Glutamatergic neuron (in vitro differentiated cells): ENCODE results near the gene GPR68. TPM values are rescaled to one million over a fixed set of nuclear protein-coding genes. Genes with fewer than 3 reads are reported as not detected.

Source experiments
- DNase-seq: peaks from one replicate; pipeline ENCODE4 v3.0.0; 2022
- H3K27ac Mint-ChIP-seq: one replicate; pipeline ENCODE4 v1.8.0; 2020; ENCODE audit warnings: mild to moderate bottlenecking, mixed read lengths, inconsistent platforms; ENCODE audit not compliant: unreplicated experiment
- H3K27me3 Mint-ChIP-seq: one replicate; pipeline ENCODE4 v1.8.0; 2020; ENCODE audit warnings: mild to moderate bottlenecking, moderate library complexity, mixed read lengths, inconsistent platforms; ENCODE audit not compliant: unreplicated experiment
- H3K36me3 Mint-ChIP-seq: one replicate; pipeline ENCODE4 v1.8.0; 2020; ENCODE audit warnings: mild to moderate bottlenecking, mixed read lengths, inconsistent platforms; ENCODE audit not compliant: unreplicated experiment
- H3K4me1 Mint-ChIP-seq: one replicate; pipeline ENCODE4 v1.8.0; 2020; ENCODE audit warnings: mild to moderate bottlenecking, low read depth, mixed read lengths, inconsistent platforms; ENCODE audit not compliant: unreplicated experiment
- H3K4me3 Mint-ChIP-seq: one replicate; pipeline ENCODE4 v1.8.0; 2020; ENCODE audit warnings: mild to moderate bottlenecking, mixed read lengths, inconsistent platforms; ENCODE audit not compliant: unreplicated experiment
- H3K9me3 Mint-ChIP-seq: one replicate; pipeline ENCODE4 v1.8.0; 2020; ENCODE audit warnings: mild to moderate bottlenecking, moderate library complexity, mixed read lengths, inconsistent platforms; ENCODE audit not compliant: unreplicated experiment
- long read RNA-seq: library from polyadenylated mRNA; unstranded; transcript quantifications from one replicate; pipeline ENCODE4 v2.0.0, GENCODE V29; 2020; ENCODE audit not compliant: unreplicated experiment
- total RNA-seq: library from RNA; stranded (reverse); fragmentation: NEBNext Ultra II Directional; extraction: Animal tissue kit (Norgen Biotek cat#: 25700); gene quantifications from one replicate; pipeline ENCODE4 v1.2.1, GENCODE V29; 2021; ENCODE audit not compliant: unreplicated experiment
- TF ChIP-seq, protein P1 (sequence below): fragments of 200-600 bp; sonication (generic); IDR thresholded peaks from one replicate; pipeline ENCODE4 v1.5.0; 2021; ENCODE audit not compliant: partially characterized antibody, unreplicated experiment

The GPR68 gene, protein sequence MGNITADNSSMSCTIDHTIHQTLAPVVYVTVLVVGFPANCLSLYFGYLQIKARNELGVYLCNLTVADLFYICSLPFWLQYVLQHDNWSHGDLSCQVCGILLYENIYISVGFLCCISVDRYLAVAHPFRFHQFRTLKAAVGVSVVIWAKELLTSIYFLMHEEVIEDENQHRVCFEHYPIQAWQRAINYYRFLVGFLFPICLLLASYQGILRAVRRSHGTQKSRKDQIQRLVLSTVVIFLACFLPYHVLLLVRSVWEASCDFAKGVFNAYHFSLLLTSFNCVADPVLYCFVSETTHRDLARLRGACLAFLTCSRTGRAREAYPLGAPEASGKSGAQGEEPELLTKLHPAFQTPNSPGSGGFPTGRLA
- not detected for total RNA-seq
- long read RNA-seq, result 0 reads

DNA sequence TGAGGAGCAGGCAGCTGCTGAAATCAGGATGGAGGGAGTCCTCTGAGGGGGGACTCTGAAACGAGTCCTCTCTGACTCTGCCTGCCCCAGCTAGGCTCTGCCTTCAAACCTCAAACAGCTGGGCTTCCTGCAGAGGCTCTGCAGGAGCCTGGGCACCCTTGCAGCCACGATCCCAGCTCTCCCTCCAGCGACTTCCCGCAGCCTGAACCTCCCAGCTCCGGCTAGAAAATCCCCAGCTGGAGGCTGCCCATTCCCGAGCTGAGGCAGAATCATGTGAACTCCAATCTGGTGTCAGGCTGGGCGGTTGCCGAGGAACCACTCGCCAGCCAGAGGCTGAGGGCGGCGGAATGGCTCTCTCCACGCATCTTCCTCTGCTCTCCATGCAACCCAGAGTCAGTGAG lies at the start of gene GPR68:
Gene GPR68 (minus strand): TSS at position 204 of the 401 bp plus-strand sequence. CDS start 9,654 bp downstream, outside the sequence.
- H3K4me3 Mint-ChIP-seq, result no peak within 1 kb of the TSS
- H3K27ac Mint-ChIP-seq, result no peak within 1 kb of the TSS
- H3K27me3 Mint-ChIP-seq, result peaks cover 7% of the 10 kb centered on the region
- DNase-seq, result peak; percentile 40
- TF ChIP-seq, protein P1, sequence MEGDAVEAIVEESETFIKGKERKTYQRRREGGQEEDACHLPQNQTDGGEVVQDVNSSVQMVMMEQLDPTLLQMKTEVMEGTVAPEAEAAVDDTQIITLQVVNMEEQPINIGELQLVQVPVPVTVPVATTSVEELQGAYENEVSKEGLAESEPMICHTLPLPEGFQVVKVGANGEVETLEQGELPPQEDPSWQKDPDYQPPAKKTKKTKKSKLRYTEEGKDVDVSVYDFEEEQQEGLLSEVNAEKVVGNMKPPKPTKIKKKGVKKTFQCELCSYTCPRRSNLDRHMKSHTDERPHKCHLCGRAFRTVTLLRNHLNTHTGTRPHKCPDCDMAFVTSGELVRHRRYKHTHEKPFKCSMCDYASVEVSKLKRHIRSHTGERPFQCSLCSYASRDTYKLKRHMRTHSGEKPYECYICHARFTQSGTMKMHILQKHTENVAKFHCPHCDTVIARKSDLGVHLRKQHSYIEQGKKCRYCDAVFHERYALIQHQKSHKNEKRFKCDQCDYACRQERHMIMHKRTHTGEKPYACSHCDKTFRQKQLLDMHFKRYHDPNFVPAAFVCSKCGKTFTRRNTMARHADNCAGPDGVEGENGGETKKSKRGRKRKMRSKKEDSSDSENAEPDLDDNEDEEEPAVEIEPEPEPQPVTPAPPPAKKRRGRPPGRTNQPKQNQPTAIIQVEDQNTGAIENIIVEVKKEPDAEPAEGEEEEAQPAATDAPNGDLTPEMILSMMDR, result no peak
- H3K9me3 Mint-ChIP-seq, result peaks cover 3% of the 10 kb centered on the region
- peaks cover 10% of the 10 kb centered on the region for H3K36me3 Mint-ChIP-seq
- no peaks in the 10 kb centered on the region for H3K4me1 Mint-ChIP-seq

DNA sequence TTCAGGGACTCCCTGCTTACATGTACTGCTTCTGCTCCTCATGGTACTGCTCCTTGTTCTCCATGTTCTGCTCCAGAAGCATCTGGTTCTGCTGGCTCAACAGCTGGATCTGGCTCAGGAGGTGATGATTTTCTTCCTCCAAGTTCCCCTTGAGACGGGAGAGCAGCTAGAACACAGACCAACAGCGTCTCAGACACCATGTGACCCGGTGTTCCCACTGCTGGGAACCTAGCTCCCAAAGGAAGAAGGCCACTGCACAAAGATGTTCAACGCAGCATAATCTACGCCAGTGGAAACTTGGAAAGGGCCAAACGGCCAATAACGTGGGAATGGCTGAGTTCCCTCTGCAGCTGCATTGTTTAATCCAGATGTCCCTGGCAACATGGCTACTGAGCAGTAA lies 49.6 kb upstream of the GPR68 start:
- TF ChIP-seq, protein P1, result no peak
- Mint-ChIP-seq H3K4me1 (peaks cover 3% of the 10 kb centered on the region), H3K27ac (no peak overlapping the region), H3K9me3 (peaks cover 9% of the 10 kb centered on the region), H3K4me3 (no peak overlapping the region), H3K36me3 (peaks cover 4% of the 10 kb centered on the region), H3K27me3 (peaks cover 4% of the 10 kb centered on the region)
- no peak for DNase-seq

DNA sequence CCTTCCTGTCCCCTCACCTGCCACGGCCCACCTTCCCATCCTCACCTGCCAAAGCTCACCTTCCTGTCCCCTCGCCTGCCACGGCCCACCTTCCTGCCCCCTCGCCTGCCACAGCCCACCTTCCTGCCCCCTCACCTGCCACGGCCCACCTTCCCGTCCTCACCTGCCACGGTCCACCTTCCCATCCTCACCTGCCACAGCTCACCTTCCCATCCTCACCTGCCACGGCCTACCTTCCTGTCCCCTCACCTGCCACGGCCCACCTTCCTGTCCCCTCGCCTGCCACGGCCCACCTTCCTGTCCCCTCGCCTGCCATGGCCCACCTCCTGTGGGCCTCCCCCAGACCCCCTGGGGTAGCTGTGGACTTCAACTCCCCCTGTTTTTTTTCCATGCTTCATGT lies 48.8 kb upstream of the GPR68 start:
- TF ChIP-seq, protein P1, result no peak
- Mint-ChIP-seq H3K27ac (no peak overlapping the region), H3K4me1 (peaks cover 3% of the 10 kb centered on the region), H3K4me3 (no peak overlapping the region), H3K9me3 (peaks cover 9% of the 10 kb centered on the region), H3K36me3 (peaks cover 5% of the 10 kb centered on the region), H3K27me3 (peaks cover 4% of the 10 kb centered on the region)
- no peak for DNase-seq

DNA sequence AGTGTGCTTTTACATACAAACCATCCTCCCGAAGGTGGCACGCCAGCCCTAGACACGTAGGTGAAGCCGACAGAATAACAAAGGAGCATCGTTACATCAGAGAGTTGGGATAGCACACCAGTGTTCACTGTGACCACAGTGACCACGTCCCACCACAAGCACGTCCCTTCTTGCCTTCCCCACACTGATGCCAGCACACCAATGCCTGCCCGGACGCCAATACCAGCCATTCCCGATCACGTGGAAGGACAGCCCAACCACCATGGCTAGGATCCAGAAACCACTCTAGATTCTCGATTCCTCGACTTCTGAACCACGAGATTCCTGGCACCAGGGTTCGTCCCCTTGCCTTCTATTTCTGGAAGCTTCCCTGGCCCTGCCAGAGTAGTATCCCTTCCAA lies 48.0 kb upstream of the GPR68 start:
- DNase-seq, result no peak
- no peak overlapping the region for H3K27ac Mint-ChIP-seq
- H3K9me3 Mint-ChIP-seq, result peaks cover 8% of the 10 kb centered on the region
- peaks cover 3% of the 10 kb centered on the region for H3K4me1 Mint-ChIP-seq
- H3K4me3 Mint-ChIP-seq, result no peak overlapping the region
- H3K36me3 Mint-ChIP-seq, result peaks cover 8% of the 10 kb centered on the region
- peaks cover 2% of the 10 kb centered on the region for H3K27me3 Mint-ChIP-seq
- TF ChIP-seq, protein P1, result no peak

DNA sequence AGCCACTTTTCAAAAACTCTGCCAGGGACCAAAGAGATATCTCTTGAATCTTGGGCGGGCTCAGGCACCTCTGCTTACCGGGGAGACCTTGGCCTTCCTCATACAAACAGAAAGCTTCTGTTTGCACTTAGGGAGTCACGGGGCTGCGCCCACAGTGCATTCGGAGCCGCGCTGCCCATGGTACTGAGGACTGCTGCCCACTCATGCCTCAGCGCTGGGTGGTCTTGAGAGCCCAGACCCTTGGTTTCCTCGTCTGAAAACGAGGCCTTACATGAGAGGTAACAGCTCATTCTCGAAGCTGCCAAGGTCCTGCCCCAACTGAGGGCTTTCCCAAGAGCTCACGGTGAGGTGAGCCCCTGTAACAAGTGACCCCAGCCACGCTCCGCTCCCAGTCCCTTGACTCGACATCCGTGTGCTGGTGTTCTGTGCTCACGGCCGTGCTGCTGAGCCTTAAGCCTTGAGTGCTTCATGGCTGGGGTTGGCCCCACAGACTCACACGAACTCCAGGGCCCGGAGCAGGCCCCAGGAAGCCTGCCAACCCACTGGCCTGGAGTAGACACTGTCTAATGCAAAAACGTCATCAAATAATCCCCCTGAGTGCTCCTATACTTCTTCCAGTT lies 47.4 kb upstream of the GPR68 start:
- peaks cover 8% of the 10 kb centered on the region for H3K36me3 Mint-ChIP-seq
- peaks cover 3% of the 10 kb centered on the region for H3K4me1 Mint-ChIP-seq
- H3K27me3 Mint-ChIP-seq, result no peaks in the 10 kb centered on the region
- peaks cover 8% of the 10 kb centered on the region for H3K9me3 Mint-ChIP-seq
- H3K27ac Mint-ChIP-seq, result no peak overlapping the region
- DNase-seq, result no peak
- no peak overlapping the region for H3K4me3 Mint-ChIP-seq
- TF ChIP-seq, protein P1, result no peak
